Activated T-helper 1 cell treated with Interleukin-2 at 50 U/mL for 16 hours (primary cell): ENCODE measurements around the gene EMCN.
"Not testable (repeated sequence)": the region's sequence is repeated elsewhere in the genome, so short reads cannot be mapped to it uniquely, and the experiment has no call there.

Experiments
- DNase-seq: peaks from one replicate; pipeline ENCODE4 v3.0.0-alpha.2; 2020; ENCODE audit warnings: low read depth

The EMCN gene

DNA sequence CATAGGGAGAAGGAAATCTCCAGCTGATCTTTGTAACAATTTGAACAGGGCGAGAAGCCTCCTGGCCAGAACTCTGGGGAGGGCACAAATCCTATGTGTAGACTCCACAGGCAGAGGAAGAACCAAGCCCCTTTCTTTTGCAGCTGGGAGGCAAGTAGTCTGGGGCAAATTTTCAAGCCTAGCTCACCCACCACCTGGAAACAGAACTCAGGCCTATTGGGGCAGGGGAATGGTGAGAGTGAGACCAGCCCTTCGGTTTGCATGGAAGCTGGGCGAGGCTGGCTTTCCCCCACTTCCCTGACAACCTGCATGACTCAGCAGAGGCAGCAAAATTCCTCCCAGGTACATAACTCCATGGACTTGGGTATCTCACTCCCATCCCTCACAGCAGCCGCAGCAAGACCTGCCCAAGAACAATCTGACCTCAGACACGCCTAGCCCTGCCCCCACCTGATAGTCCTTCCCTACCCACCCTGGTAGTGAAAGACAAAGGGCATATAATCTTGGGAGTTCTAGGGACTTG is 138.2 kb downstream of the EMCN start:
- DNase-seq, result no peak

- DNase-seq, result no peak
These were observed 145.4 kb downstream of the EMCN start for GRCh38 chr4:100372432-100372831.

DNA sequence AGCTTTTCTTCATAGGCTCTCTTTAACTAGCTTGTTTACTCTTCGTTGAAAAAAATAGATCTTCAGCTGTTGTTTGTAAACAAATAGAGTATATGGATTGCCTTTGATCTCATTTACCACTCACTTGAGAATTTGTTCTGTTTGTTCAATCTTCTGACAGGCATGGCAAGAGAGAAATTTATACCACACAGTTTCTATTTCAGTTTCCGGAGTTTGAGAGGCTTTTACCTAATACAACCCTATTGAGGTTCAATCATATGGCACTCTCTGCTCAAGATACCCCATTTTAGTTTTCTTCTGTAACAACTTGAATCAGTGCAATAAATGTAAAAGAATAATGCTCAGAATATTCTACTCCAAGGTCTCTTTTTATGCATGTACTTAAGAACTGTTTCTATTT is 148.0 kb downstream of the EMCN start:
- DNase-seq, result no peak

DNA sequence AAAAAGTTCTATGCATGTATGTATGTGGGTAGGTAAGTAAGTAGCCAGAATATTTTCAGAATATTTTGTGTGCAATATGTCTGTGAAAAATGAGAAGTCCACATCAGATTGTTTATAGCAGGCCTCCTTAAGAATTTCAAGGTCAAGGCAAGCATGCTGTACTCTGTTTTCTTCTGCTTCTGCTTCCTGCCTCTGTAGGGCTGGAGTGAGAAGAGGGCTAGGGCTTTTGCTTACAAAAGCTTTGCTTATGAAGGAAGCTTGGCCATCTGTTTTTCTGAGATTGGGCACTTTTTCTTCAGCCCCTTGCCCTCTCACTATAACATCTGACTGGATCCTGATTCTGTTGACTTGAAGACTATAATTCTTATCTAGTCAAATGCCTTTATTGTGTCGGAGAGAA is 150.4 kb downstream of the EMCN start:
- no peak for DNase-seq

- no peak for DNase-seq
These were observed 151.6 kb downstream of the EMCN start for GRCh38 chr4:100366213-100366612.

GRCh38 chr4:100362366-100362765 is 155.5 kb downstream of the EMCN start:
- DNase-seq, result no peak

DNA sequence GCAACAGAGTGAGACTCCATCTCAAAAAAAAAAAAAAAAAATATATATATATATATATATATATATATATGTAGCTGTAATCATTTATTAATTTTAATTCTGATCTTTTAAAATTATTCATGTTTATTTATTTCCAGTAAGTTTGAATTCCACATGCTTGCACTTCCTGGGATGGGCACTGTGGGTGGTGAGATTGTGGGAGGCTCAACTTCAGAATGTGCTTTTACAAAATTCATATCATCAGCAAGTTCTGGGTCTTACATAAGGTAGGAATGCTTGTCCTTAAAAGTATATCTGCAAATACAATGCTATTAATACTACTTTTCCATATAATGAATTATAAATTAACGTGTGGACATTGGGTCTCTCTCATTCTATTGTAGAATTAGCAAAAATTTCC is 156.5 kb downstream of the EMCN start:
- DNase-seq, result no peak

DNA sequence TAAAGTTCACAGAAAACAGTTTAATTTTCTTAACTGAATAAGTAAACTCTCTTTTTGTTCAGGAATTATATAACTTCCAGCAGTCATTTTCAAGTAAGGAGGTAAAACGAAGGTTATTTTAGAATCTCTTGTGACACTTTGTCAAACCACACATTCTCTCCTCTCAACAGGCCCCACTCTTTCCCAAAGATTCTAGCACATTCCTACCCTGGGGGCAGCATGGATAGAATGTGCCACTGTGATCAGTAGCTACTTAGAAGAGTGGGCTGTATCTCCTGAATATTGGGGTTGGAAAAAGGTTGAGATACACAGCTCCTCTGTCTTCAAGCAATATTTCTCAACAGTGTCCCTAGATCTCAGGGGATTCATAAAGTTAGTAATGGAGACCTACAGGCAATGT is 157.6 kb downstream of the EMCN start:
- no peak for DNase-seq

- DNase-seq, result no peak
These were observed 158.4 kb downstream of the EMCN start for GRCh38 chr4:100359441-100359840.

- DNase-seq, result no peak
These were observed 160.3 kb downstream of the EMCN start for GRCh38 chr4:100357542-100357941.

- no peak for DNase-seq
These were observed 161.7 kb downstream of the EMCN start for GRCh38 chr4:100356172-100356571.

DNA sequence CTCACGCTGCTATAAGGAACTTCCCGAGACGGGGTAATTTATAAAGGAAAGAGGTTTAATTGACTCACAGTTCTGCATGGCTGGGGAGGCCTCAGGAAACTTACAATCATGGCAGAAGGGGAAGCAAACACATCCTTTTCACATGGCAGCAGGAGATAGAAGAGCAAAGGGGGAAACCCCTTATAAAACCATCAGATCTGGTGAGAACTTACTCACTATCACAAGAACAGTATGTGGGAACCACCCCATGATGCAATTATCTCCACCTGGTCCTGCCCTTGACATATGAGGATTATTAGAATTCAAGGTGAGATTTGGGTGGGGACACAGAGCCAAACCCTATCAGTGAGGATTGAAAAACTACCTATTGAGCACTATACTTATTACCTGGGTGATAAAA is 165.5 kb downstream of the EMCN start:
- not testable (repeated sequence) for DNase-seq

GRCh38 chr4:100348473-100348872 is 169.3 kb downstream of the EMCN start:
- no peak for DNase-seq

DNA sequence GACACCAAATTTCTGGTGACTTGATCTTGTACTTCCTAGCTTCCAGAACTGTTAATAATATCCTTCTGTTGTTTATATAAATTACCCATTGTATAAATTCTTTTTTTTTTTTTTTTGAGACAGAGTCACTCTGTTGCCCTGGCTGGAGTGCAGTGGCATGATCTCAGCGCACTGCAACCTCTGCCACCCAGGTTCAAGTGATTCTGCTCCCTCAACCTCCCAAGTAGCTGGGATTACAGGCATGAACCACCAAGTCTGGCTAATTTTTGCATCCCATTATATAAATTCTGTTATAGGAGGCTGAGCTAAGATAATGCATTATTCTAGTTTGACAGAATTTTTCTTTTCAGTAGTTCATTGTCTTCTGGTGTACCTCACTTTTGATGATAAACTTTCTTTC is 170.6 kb downstream of the EMCN start:
- DNase-seq, result no peak

GRCh38 chr4:100345585-100345984 is 172.2 kb downstream of the EMCN start:
- DNase-seq, result no peak
